ENCODE data around the gene C1QC.

The C1QC gene

GRCh38 chr1:22613572-22613918 is 29.9 kb upstream of the C1QC start:
- no peak for DNase-seq (ENCODE audit: low read depth, low spot score)
- Histone ChIP-seq H3K36me3 (ENCODE audit: insufficient read depth, low read length) (no peaks in the 10 kb centered on the region), H3K4me3 (no peak overlapping the region), H3K27ac (no peak overlapping the region), H3K9ac (ENCODE audit: insufficient read length) (no peak overlapping the region), H3K9me3 (ENCODE audit: low read depth, low read length) (no peaks in the 10 kb centered on the region)
- TF ChIP-seq FOXP2 (optimal IDR thresholded peaks at IDR 0.05; ENCODE audit: control extremely low read depth, extremely low read length, insufficient read depth) (no peak), POLR2AphosphoS5 (IDR thresholded peaks at IDR 0.05; ENCODE audit: borderline replicate concordance, low read depth, low read length) (no peak), EZH2 (IDR thresholded peaks at IDR 0.05) (no peak)

GRCh38 chr1:22613951-22614350 is 29.5 kb upstream of the C1QC start:
- no peak overlapping the region for H3K9ac ChIP-seq (ENCODE audit: insufficient read length)
- H3K9me3 ChIP-seq (ENCODE audit: low read depth, low read length), result no peaks in the 10 kb centered on the region
- no peak for TF ChIP-seq FOXP2 (optimal IDR thresholded peaks at IDR 0.05; ENCODE audit: control extremely low read depth, extremely low read length, insufficient read depth)
- no peak for TF ChIP-seq EZH2 (IDR thresholded peaks at IDR 0.05)
- no peak for TF ChIP-seq POLR2AphosphoS5 (IDR thresholded peaks at IDR 0.05; ENCODE audit: borderline replicate concordance, low read depth, low read length)
- no peaks in the 10 kb centered on the region for H3K36me3 ChIP-seq (ENCODE audit: insufficient read depth, low read length)
- no peak overlapping the region for H3K4me3 ChIP-seq
- DNase-seq (ENCODE audit: low read depth, low spot score), result no peak
- H3K27ac ChIP-seq, result no peak overlapping the region

GRCh38 chr1:22615886-22616285 is 27.5 kb upstream of the C1QC start:
- Histone ChIP-seq H3K36me3 (ENCODE audit: insufficient read depth, low read length) (no peaks in the 10 kb centered on the region), H3K27ac (no peak overlapping the region), H3K9ac (ENCODE audit: insufficient read length) (no peak overlapping the region), H3K4me3 (no peak overlapping the region), H3K9me3 (ENCODE audit: low read depth, low read length) (no peaks in the 10 kb centered on the region)
- DNase-seq (ENCODE audit: low read depth, low spot score), result no peak
- TF ChIP-seq POLR2AphosphoS5 (IDR thresholded peaks at IDR 0.05; ENCODE audit: borderline replicate concordance, low read depth, low read length) (no peak), EZH2 (IDR thresholded peaks at IDR 0.05) (no peak), FOXP2 (optimal IDR thresholded peaks at IDR 0.05; ENCODE audit: control extremely low read depth, extremely low read length, insufficient read depth) (no peak)

GRCh38 chr1:22616571-22616970 is 26.9 kb upstream of the C1QC start:
- no peaks in the 10 kb centered on the region for H3K9me3 ChIP-seq (ENCODE audit: low read depth, low read length)
- H3K9ac ChIP-seq (ENCODE audit: insufficient read length), result no peak overlapping the region
- TF ChIP-seq FOXP2 (optimal IDR thresholded peaks at IDR 0.05; ENCODE audit: control extremely low read depth, extremely low read length, insufficient read depth) (no peak), EZH2 (IDR thresholded peaks at IDR 0.05) (no peak), POLR2AphosphoS5 (IDR thresholded peaks at IDR 0.05; ENCODE audit: borderline replicate concordance, low read depth, low read length) (no peak)
- no peak overlapping the region for H3K27ac ChIP-seq
- H3K36me3 ChIP-seq (ENCODE audit: insufficient read depth, low read length), result no peaks in the 10 kb centered on the region
- DNase-seq (ENCODE audit: low read depth, low spot score), result no peak
- no peak overlapping the region for H3K4me3 ChIP-seq

GRCh38 chr1:22618056-22618455 is 25.4 kb upstream of the C1QC start:
- no peak overlapping the region for H3K27ac ChIP-seq
- H3K4me3 ChIP-seq, result no peak overlapping the region
- H3K9me3 ChIP-seq (ENCODE audit: low read depth, low read length), result no peaks in the 10 kb centered on the region
- no peak for DNase-seq (ENCODE audit: low read depth, low spot score)
- H3K36me3 ChIP-seq (ENCODE audit: insufficient read depth, low read length), result no peaks in the 10 kb centered on the region
- no peak overlapping the region for H3K9ac ChIP-seq (ENCODE audit: insufficient read length)
- no peak for TF ChIP-seq EZH2 (IDR thresholded peaks at IDR 0.05)
- no peak for TF ChIP-seq POLR2AphosphoS5 (IDR thresholded peaks at IDR 0.05; ENCODE audit: borderline replicate concordance, low read depth, low read length)
- no peak for TF ChIP-seq FOXP2 (optimal IDR thresholded peaks at IDR 0.05; ENCODE audit: control extremely low read depth, extremely low read length, insufficient read depth)

GRCh38 chr1:22619252-22619651 is 24.2 kb upstream of the C1QC start:
- Histone ChIP-seq H3K36me3 (ENCODE audit: insufficient read depth, low read length) (no peaks in the 10 kb centered on the region), H3K27ac (no peak overlapping the region), H3K4me3 (no peak overlapping the region), H3K9ac (ENCODE audit: insufficient read length) (no peak overlapping the region), H3K9me3 (ENCODE audit: low read depth, low read length) (no peaks in the 10 kb centered on the region)
- TF ChIP-seq EZH2 (IDR thresholded peaks at IDR 0.05), result peak; percentile 23
- no peak for TF ChIP-seq FOXP2 (optimal IDR thresholded peaks at IDR 0.05; ENCODE audit: control extremely low read depth, extremely low read length, insufficient read depth)
- TF ChIP-seq POLR2AphosphoS5 (IDR thresholded peaks at IDR 0.05; ENCODE audit: borderline replicate concordance, low read depth, low read length), result no peak
- no peak for DNase-seq (ENCODE audit: low read depth, low spot score)

- peak; percentile 58 for TF ChIP-seq EZH2 (IDR thresholded peaks at IDR 0.05)
- TF ChIP-seq FOXP2 (optimal IDR thresholded peaks at IDR 0.05; ENCODE audit: control extremely low read depth, extremely low read length, insufficient read depth), result no peak
- Histone ChIP-seq H3K4me3 (no peak overlapping the region), H3K36me3 (ENCODE audit: insufficient read depth, low read length) (no peaks in the 10 kb centered on the region), H3K9ac (ENCODE audit: insufficient read length) (no peak overlapping the region), H3K27ac (no peak overlapping the region), H3K9me3 (ENCODE audit: low read depth, low read length) (no peaks in the 10 kb centered on the region)
- DNase-seq (ENCODE audit: low read depth, low spot score), result no peak
Observed at GRCh38 chr1:22619798-22620197, 23.6 kb upstream of the C1QC start.

- no peak overlapping the region for H3K9ac ChIP-seq (ENCODE audit: insufficient read length)
- TF ChIP-seq EZH2 (IDR thresholded peaks at IDR 0.05), result no peak
- no peak for TF ChIP-seq POLR2AphosphoS5 (IDR thresholded peaks at IDR 0.05; ENCODE audit: borderline replicate concordance, low read depth, low read length)
- no peak for TF ChIP-seq FOXP2 (optimal IDR thresholded peaks at IDR 0.05; ENCODE audit: control extremely low read depth, extremely low read length, insufficient read depth)
- H3K36me3 ChIP-seq (ENCODE audit: insufficient read depth, low read length), result no peaks in the 10 kb centered on the region
- no peaks in the 10 kb centered on the region for H3K9me3 ChIP-seq (ENCODE audit: low read depth, low read length)
- H3K4me3 ChIP-seq, result no peak overlapping the region
- no peak overlapping the region for H3K27ac ChIP-seq
- DNase-seq (ENCODE audit: low read depth, low spot score), result no peak
Observed at GRCh38 chr1:22621761-22622160, 21.7 kb upstream of the C1QC start.

- no peak overlapping the region for H3K27ac ChIP-seq
- no peak overlapping the region for H3K9ac ChIP-seq (ENCODE audit: insufficient read length)
- TF ChIP-seq POLR2AphosphoS5 (IDR thresholded peaks at IDR 0.05; ENCODE audit: borderline replicate concordance, low read depth, low read length), result no peak
- no peaks in the 10 kb centered on the region for H3K36me3 ChIP-seq (ENCODE audit: insufficient read depth, low read length)
- DNase-seq (ENCODE audit: low read depth, low spot score), result no peak
- H3K9me3 ChIP-seq (ENCODE audit: low read depth, low read length), result no peaks in the 10 kb centered on the region
- no peak overlapping the region for H3K4me3 ChIP-seq
Observed at GRCh38 chr1:22625262-22625925, 18.0 kb upstream of the C1QC start.

All from SK-N-MC (cell line).